A673 (cell line): ENCODE measurements around the gene ESRRG. TPM values are rescaled to one million over a fixed set of nuclear protein-coding genes. Genes with fewer than 3 reads are reported as not detected.
A peak's percentile ranks its signal among the peaks of the same experiment; 100 is the strongest.

Experiments
- BruUV-seq: library from RNA; stranded (reverse); fragments of 400-500 nt; replicated peaks from 2 replicates; lab custom pipeline; 2021; lab: Mats Ljungman, UMichigan
- CTCF ChIA-PET: fragments of 300-600 bp; sonication (Branson Sonifier 250); formaldehyde crosslinking; loops from one replicate; lab custom pipeline; 2022; ENCODE audit warnings: antibody characterized with exemption; lab: Charles Lee
- POLR2A ChIA-PET: fragments of 300-600 bp; sonication (Branson Sonifier 250); formaldehyde crosslinking; loops from one replicate; lab custom pipeline; 2022; ENCODE audit warnings: antibody characterized with exemption; ENCODE audit not compliant: low non-redundant PET; lab: Charles Lee
- DNase-seq: peaks from one replicate; pipeline ENCODE4 v3.0.0-alpha.2; 2015; ENCODE audit warnings: low spot score
- H3K27ac ChIP-seq: fragments of 200-600 bp; sonication (generic); 2 replicates; pipeline ENCODE4 v1.5.1; 2016; ENCODE audit warnings: mixed run types, low read depth, mild to moderate bottlenecking, mixed read lengths, antibody characterized with exemption, low read length; ENCODE audit not compliant: poor library complexity, severe bottlenecking
- H3K27me3 ChIP-seq: fragments of 200-600 bp; sonication (generic); replicated peaks from 2 replicates; pipeline ENCODE4 v1.6.1; 2017; ENCODE audit warnings: mixed run types, low read depth, mild to moderate bottlenecking, mixed read lengths, antibody characterized with exemption, low read length; ENCODE audit not compliant: insufficient read depth, poor library complexity
- H3K36me3 ChIP-seq: fragments of 200-600 bp; sonication (generic); 2 replicates; pipeline ENCODE4 v1.6.1; 2016; ENCODE audit warnings: mixed run types, mild to moderate bottlenecking, mixed read lengths, antibody characterized with exemption, low read length; ENCODE audit not compliant: insufficient read depth, poor library complexity, severe bottlenecking
- H3K4me1 ChIP-seq: fragments of 200-600 bp; sonication (generic); 2 replicates; pipeline ENCODE4 v1.6.1; 2017; ENCODE audit warnings: mixed run types, mild to moderate bottlenecking, mixed read lengths, antibody characterized with exemption, low read length; ENCODE audit not compliant: insufficient read depth, poor library complexity, severe bottlenecking
- H3K4me3 ChIP-seq: fragments of 200-600 bp; sonication (generic); 2 replicates; pipeline ENCODE4 v1.5.1; 2016; ENCODE audit warnings: low read depth, mixed run types, mild to moderate bottlenecking, mixed read lengths, low read length; ENCODE audit not compliant: poor library complexity, severe bottlenecking
- H3K9me3 ChIP-seq: fragments of 200-600 bp; sonication (generic); 2 replicates; pipeline ENCODE4 v1.6.1; 2016; ENCODE audit warnings: mixed run types, low read depth, mild to moderate bottlenecking, mixed read lengths, antibody characterized with exemption, low read length; ENCODE audit not compliant: poor library complexity, severe bottlenecking
- CTCF ChIP-seq: fragments of 300-800, 200-600 bp; sonication (generic); conservative IDR thresholded peaks from 2 replicates; pipeline ENCODE4 v1.5.1; 2017; ENCODE audit warnings: low read depth, mild to moderate bottlenecking, antibody characterized with exemption, low read length, moderate library complexity, mixed read lengths
- EZH2 ChIP-seq: fragments of 200-600 bp; sonication (generic); IDR thresholded peaks from 2 replicates; pipeline ENCODE4 v1.6.1; 2017; ENCODE audit warnings: borderline replicate concordance, low read depth, mild to moderate bottlenecking, mixed read lengths, antibody characterized with exemption, low read length; ENCODE audit not compliant: poor library complexity, severe bottlenecking
- intact Hi-C: fragments of 100-400 bp; cut with micrococcal nuclease; formaldehyde crosslinking; loops from one replicate; pipeline ENCODE4 v1.10.0; 2022; ENCODE audit not compliant: unreplicated experiment
- total RNA-seq: library from RNA; stranded (reverse); gene quantifications from 2 replicates; pipeline ENCODE4 v1.2.3, GENCODE V29; 2021

ESRRG gene
- total RNA-seq, 1 experiment from 2014 or later, result not detected

DNA sequence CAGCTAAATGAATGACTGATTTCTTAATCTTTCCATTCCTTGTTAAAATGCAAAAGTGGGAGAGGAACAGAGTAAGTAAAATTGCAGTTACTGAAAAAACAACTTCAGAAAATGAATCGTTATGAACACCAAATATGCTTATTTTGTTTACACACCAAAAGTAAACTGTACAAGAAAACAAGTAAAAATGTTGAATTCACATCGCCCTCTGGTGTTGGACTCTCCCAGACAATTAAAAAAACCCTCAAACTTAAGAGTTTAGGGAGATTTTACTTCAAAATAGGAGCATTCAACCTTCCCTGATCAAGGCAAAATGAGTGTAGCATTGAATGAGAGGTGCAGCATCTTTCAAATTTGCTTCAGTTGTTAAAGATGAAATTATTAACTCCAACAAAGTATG lies 19.4 kb upstream of the ESRRG start:
- POLR2A ChIA-PET, result interaction anchor here (0.6 kb wide), 1 partner anchor 66 kb away, joined by 21 read pairs; no protein-coding TSS in a partner anchor
- CTCF ChIA-PET, result no interaction called here

GRCh38 chr1:216740331-216740730 lies 17.1 kb upstream of the ESRRG start:
- DNase-seq, result no peak
- ChIA-PET CTCF (no interaction called here), POLR2A (no interaction called here)
- TF ChIP-seq CTCF, result no peak
- TF ChIP-seq EZH2, result no peak
- Histone ChIP-seq H3K9me3 (no peaks in the 10 kb centered on the region), H3K4me3 (no peak overlapping the region), H3K27ac (no peak overlapping the region), H3K4me1 (no peaks in the 10 kb centered on the region), H3K36me3 (no peaks in the 10 kb centered on the region), H3K27me3 (peaks cover 21% of the 10 kb centered on the region)
- no TSS peak for BruUV-seq
- intact Hi-C loops, result loop anchor here (10.0 kb wide), 2 partner anchors 426 to 746 kb away; no protein-coding TSS in a partner anchor

More for the DNA sequence above, 19.4 kb upstream of the ESRRG start:
- H3K4me3 ChIP-seq, result no peak overlapping the region
- intact Hi-C loops, result loop anchor here (10.0 kb wide), 2 partner anchors 428 to 748 kb away; no protein-coding TSS in a partner anchor
- no peaks in the 10 kb centered on the region for H3K36me3 ChIP-seq
- H3K27ac ChIP-seq, result no peak overlapping the region
- DNase-seq, result no peak
- peaks cover 17% of the 10 kb centered on the region for H3K27me3 ChIP-seq
- H3K4me1 ChIP-seq, result no peaks in the 10 kb centered on the region
- TF ChIP-seq EZH2 (no peak), CTCF (peak; percentile 41; the same call in 1 of the 2 replicates)
- no TSS peak for BruUV-seq
- H3K9me3 ChIP-seq, result no peaks in the 10 kb centered on the region

- no peak for DNase-seq
- BruUV-seq, result no TSS peak
- Histone ChIP-seq H3K4me3 (no peak overlapping the region), H3K4me1 (no peaks in the 10 kb centered on the region), H3K36me3 (no peaks in the 10 kb centered on the region), H3K27me3 (peaks cover 21% of the 10 kb centered on the region), H3K9me3 (no peaks in the 10 kb centered on the region), H3K27ac (no peak overlapping the region)
- CTCF ChIA-PET, result no interaction called here
- POLR2A ChIA-PET, result no interaction called here
- TF ChIP-seq CTCF (no peak), EZH2 (no peak)
- intact Hi-C loops, result loop anchor here (10.0 kb wide), 2 partner anchors 425 to 745 kb away; no protein-coding TSS in a partner anchor
These were observed 16.6 kb upstream of the ESRRG start for GRCh38 chr1:216739793-216740192.
